Neuronal stem cell (in vitro differentiated cells): Measurements from ENCODE around the gene TAF4.

Experiments
- DNase-seq: peaks from one replicate; pipeline ENCODE4 v3.0.0-alpha.2; 2013; ENCODE audit warnings: low spot score
- H2AFZ ChIP-seq: one replicate; pipeline ENCODE4 v1.6.1; 2013; ENCODE audit warnings: mild to moderate bottlenecking, low read length, inconsistent platforms
- H2AK5ac ChIP-seq: 2 replicates; pipeline ENCODE4 v1.6.1; 2013; ENCODE audit warnings: low read depth, mild to moderate bottlenecking, inconsistent platforms, low read length, moderate library complexity, mixed read lengths
- H2BK120ac ChIP-seq: 2 replicates; pipeline ENCODE4 v1.6.1; 2013; ENCODE audit warnings: low read depth, mild to moderate bottlenecking, inconsistent platforms, low read length, moderate library complexity, mixed read lengths
- H2BK12ac ChIP-seq: one replicate; pipeline ENCODE4 v1.6.1; 2013; ENCODE audit warnings: low read length, inconsistent platforms
- H2BK15ac ChIP-seq: 2 replicates; pipeline ENCODE4 v1.6.1; 2013; ENCODE audit warnings: mild to moderate bottlenecking, low read length, inconsistent platforms, mixed read lengths
- H2BK5ac ChIP-seq: one replicate; pipeline ENCODE4 v1.6.1; 2013; ENCODE audit warnings: inconsistent platforms, mild to moderate bottlenecking, low read length, moderate library complexity
- H3K14ac ChIP-seq: one replicate; pipeline ENCODE4 v1.6.1; 2013; ENCODE audit warnings: low read length, inconsistent platforms
- H3K18ac ChIP-seq: 2 replicates; pipeline ENCODE4 v1.6.1; 2013; ENCODE audit warnings: low read length, inconsistent platforms
- H3K23ac ChIP-seq: 2 replicates; pipeline ENCODE4 v1.6.1; 2013; ENCODE audit warnings: low read depth, mild to moderate bottlenecking, mixed read lengths, low read length, inconsistent platforms; ENCODE audit not compliant: poor library complexity
- H3K27ac ChIP-seq: replicated peaks from 3 replicates; pipeline ENCODE4 v1.5.1; 2013; ENCODE audit warnings: low read length, inconsistent platforms
- H3K27me3 ChIP-seq, 3 experiments: 2 replicates each; pipeline ENCODE4 v1.6.1; 2013; ENCODE audit warnings: low read length in 3 of 3, mild to moderate bottlenecking in 2 of 3, inconsistent platforms in 1 of 3, low read depth in 1 of 3, mixed read lengths in 1 of 3, moderate library complexity in 1 of 3; ENCODE audit not compliant: control insufficient read depth in 3 of 3, insufficient read depth in 3 of 3
- H3K36me3 ChIP-seq, 2 donors: replicated peaks in 1 of 2; 2 replicates each; pipeline ENCODE4 v1.6.1; 2013; ENCODE audit warnings: low read length in 2 of 2; ENCODE audit not compliant: control insufficient read depth in 2 of 2, insufficient read depth in 2 of 2
- H3K4ac ChIP-seq: 2 replicates; pipeline ENCODE4 v1.6.1; 2013; ENCODE audit warnings: inconsistent platforms, mild to moderate bottlenecking, low read length, moderate library complexity
- H3K4me1 ChIP-seq, 2 donors: 1 replicate in 1 of 2; 2 replicates in 1 of 2; pipeline ENCODE4 v1.6.1; 2013; ENCODE audit warnings: low read length in 2 of 2, low read depth in 1 of 2; ENCODE audit not compliant: control insufficient read depth in 2 of 2, insufficient read depth in 1 of 2
- H3K4me2 ChIP-seq: one replicate; pipeline ENCODE4 v1.6.1; 2013; ENCODE audit warnings: mild to moderate bottlenecking, low read length, inconsistent platforms; ENCODE audit not compliant: insufficient read depth, poor library complexity, severe bottlenecking
- H3K4me3 ChIP-seq, 2 donors: 2 replicates each; pipeline ENCODE4 v1.5.1; 2013; ENCODE audit warnings: low read length in 2 of 2, mild to moderate bottlenecking in 2 of 2, inconsistent platforms in 1 of 2, moderate library complexity in 1 of 2
- H3K79me1 ChIP-seq: one replicate; pipeline ENCODE4 v1.6.1; 2013; ENCODE audit warnings: low read depth, mild to moderate bottlenecking, inconsistent platforms, low read length, moderate library complexity
- H3K9ac ChIP-seq: one replicate; pipeline ENCODE4 v1.6.1; 2013; ENCODE audit warnings: mild to moderate bottlenecking, low read depth, low read length, inconsistent platforms; ENCODE audit not compliant: poor library complexity
- H3K9me3 ChIP-seq, 2 donors: replicated peaks in 1 of 2; 2 replicates each; pipeline versions ENCODE3 to v1.6.1; 2013; ENCODE audit warnings: low read length in 2 of 2, mild to moderate bottlenecking in 2 of 2, inconsistent platforms in 1 of 2, low read depth in 1 of 2, mixed read lengths in 1 of 2, moderate library complexity in 1 of 2; ENCODE audit not compliant: control insufficient read depth in 2 of 2, insufficient read depth in 1 of 2
- H4K8ac ChIP-seq: one replicate; pipeline ENCODE4 v1.6.1; 2013; ENCODE audit warnings: low read depth, mild to moderate bottlenecking, inconsistent platforms, low read length, moderate library complexity
- H4K91ac ChIP-seq: one replicate; pipeline ENCODE4 v1.6.1; 2013; ENCODE audit warnings: low read length, low read depth, mild to moderate bottlenecking, inconsistent platforms; ENCODE audit not compliant: poor library complexity
- WGBS, 2 donors: extraction: QIAGEN DNeasy Blood & Tissue Kit; methylation state at CpG; one replicate each; pipeline ENCODE4 v1.1.7; 2013; ENCODE audit warnings: missing lambda C conversion rate in 2 of 2, mixed read lengths in 1 of 2; ENCODE audit not compliant: insufficient read length in 2 of 2, insufficient replicate concordance in 1 of 2; ENCODE audit errors: extremely low coverage in 2 of 2; 5-methylcytosine and 5-hydroxymethylcytosine counted together

Gene TAF4

DNA sequence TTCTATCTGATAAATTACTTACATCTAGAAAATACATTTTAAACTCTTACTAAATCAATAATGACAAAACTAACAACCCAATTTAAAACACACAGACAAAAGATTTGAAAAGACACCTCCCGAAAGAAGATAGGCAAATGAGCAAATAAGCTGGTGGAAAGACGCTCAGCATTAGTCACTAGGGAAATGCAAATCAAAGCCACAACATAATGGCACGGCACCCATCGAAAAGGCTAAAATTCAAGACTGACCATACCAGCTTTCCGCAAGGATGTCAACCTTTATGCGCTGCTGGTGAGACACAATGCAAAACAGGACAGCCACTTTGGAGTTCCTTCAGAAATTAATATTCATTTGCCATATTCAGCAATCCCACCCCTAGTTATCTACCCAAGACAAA lies 25.9 kb downstream of the TAF4 start:
- no peak overlapping the region for H2BK15ac ChIP-seq
- no peak overlapping the region for H2AFZ ChIP-seq
- no peaks in the 10 kb centered on the region for H3K27me3 ChIP-seq
- H3K14ac ChIP-seq: no peak overlapping the region
- H3K9me3 ChIP-seq: peaks cover 7 to 26% of the 10 kb centered on the region in 2 donors
- peaks cover 6 to 8% of the 10 kb centered on the region in 2 donors for H3K36me3 ChIP-seq
- no peak overlapping the region for H3K4ac ChIP-seq
- DNase-seq: no peak
- H3K4me1 ChIP-seq: no peaks in the 10 kb centered on the region
- H3K79me1 ChIP-seq: peaks cover 23% of the 10 kb centered on the region
- H2AK5ac ChIP-seq: no peak overlapping the region
- no peak overlapping the region for H3K18ac ChIP-seq
- no peak overlapping the region for H2BK5ac ChIP-seq
- no peak overlapping the region for H3K23ac ChIP-seq
- H3K4me2 ChIP-seq: no peak overlapping the region
- H4K8ac ChIP-seq: no peak overlapping the region
- H3K9ac ChIP-seq: no peak overlapping the region
- WGBS, 2 donors: no CpG with 5 or more reads among the region's 6 CpGs
- H4K91ac ChIP-seq: no peak overlapping the region
- no peak overlapping the region for H2BK120ac ChIP-seq
- no peak overlapping the region for H3K27ac ChIP-seq
- H3K4me3 ChIP-seq: no peak overlapping the region
- no peak overlapping the region for H2BK12ac ChIP-seq

DNA sequence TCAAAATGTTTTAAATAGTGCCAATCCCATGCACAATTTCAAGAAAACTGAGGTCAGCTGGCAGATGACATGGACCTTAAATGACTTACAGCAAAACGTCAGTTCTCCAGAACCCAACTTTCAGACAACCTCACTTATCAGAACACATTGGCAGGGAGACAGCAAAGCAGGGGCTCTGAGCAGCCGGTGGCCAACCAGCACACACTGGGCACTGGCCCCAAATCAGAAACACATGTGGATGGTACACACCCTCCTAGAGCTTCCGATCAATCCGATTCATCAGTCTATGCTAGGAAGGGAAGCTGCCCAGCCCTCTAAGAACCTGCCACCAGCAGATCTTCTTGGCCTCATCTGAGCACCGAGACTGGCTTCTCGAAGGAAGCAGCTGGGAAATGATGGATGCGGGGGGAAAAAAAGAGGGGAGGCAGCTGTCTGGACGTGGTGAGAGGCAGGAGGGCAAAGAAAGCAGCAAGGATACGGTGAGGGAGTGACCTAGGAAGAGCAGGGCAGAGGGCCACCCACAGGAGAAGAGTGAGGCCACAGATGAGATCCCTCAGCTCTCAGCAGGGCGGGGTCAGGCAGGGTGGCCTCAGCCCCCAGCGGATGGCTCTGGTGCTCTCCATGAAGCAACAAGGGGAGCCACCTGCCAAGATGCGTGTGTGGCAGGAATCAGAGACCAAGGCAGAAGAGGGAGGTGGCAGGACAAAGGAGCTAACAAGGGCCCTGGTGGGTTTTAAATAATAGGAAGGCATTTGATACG lies 32.9 kb downstream of the TAF4 start:
- H3K18ac ChIP-seq: peak overlapping the region; percentile 38
- no peak overlapping the region for H3K27ac ChIP-seq
- no peaks in the 10 kb centered on the region for H3K27me3 ChIP-seq
- no peak overlapping the region for H3K4me3 ChIP-seq
- no peak overlapping the region for H2BK12ac ChIP-seq
- peak overlapping the region; percentile 47 for H3K14ac ChIP-seq
- no peak overlapping the region for H4K8ac ChIP-seq
- peaks cover 20% of the 10 kb centered on the region for H3K79me1 ChIP-seq
- H2BK120ac ChIP-seq: no peak overlapping the region
- H3K4me2 ChIP-seq: peak overlapping the region; percentile 18
- H3K4me1 ChIP-seq: peaks cover 5 to 9% of the 10 kb centered on the region in 2 donors
- DNase-seq: no peak
- WGBS, 2 donors: no CpG with 5 or more reads among the region's 13 CpGs
- peak overlapping the region; percentile 44 for H3K9ac ChIP-seq
- H2BK15ac ChIP-seq: no peak overlapping the region
- H2BK5ac ChIP-seq: no peak overlapping the region
- no peak overlapping the region for H4K91ac ChIP-seq
- peak overlapping the region; percentile 74 for H2AK5ac ChIP-seq
- H2AFZ ChIP-seq: no peak overlapping the region
- peaks cover 5 to 25% of the 10 kb centered on the region in 2 donors for H3K9me3 ChIP-seq
- no peak overlapping the region for H3K23ac ChIP-seq
- peaks cover 6% of the 10 kb centered on the region in 2 donors for H3K36me3 ChIP-seq
- H3K4ac ChIP-seq: no peak overlapping the region

DNA sequence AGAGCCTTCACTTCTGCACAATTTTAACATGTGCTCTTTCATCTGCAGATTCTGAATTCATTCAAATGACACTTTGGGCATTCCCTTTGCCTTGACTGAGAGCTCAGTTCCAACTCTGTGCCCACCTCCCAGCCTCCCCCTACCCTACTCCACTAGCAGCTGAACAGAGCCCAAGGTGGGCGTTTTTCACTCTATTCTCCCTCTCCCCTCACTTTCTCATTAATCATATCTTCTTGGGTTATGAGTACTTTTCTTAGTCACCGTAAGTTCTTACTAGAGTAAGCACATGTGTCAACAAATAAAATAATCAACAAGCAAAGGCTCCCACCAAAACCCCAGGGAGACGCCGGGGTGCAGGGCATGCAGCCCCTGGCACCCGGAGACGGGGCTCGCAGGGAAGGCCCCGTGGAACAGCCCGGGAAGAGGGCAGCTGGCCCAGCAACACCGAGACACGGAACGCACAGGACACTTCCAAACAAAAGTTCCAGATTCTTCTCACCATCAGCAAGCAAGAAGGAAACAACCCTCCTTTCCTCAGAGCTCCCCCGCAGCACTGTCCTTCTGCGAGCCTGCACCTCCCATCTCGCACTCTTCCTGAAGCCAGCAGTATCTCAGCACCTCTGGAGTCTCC lies 34.1 kb downstream of the TAF4 start:
- no peak overlapping the region for H3K18ac ChIP-seq
- peaks cover 15 to 19% of the 10 kb centered on the region in 2 donors for H3K4me1 ChIP-seq
- no peak overlapping the region for H2BK12ac ChIP-seq
- H3K4me2 ChIP-seq: no peak overlapping the region
- H3K9me3 ChIP-seq: peaks cover 0 to 12% of the 10 kb centered on the region in 2 donors
- peaks cover 2 to 6% of the 10 kb centered on the region in 2 donors for H3K36me3 ChIP-seq
- H3K27me3 ChIP-seq: no peaks in the 10 kb centered on the region
- DNase-seq: no peak
- no peak overlapping the region for H2AFZ ChIP-seq
- H3K27ac ChIP-seq: no peak overlapping the region
- no peak overlapping the region for H2BK120ac ChIP-seq
- H3K4ac ChIP-seq: no peak overlapping the region
- no peak overlapping the region for H4K91ac ChIP-seq
- H2BK5ac ChIP-seq: no peak overlapping the region
- no peak overlapping the region for H3K14ac ChIP-seq
- H2AK5ac ChIP-seq: no peak overlapping the region
- no peak overlapping the region for H3K23ac ChIP-seq
- no peak overlapping the region for H2BK15ac ChIP-seq
- no peak overlapping the region for H4K8ac ChIP-seq
- no CpG with 5 or more reads among the region's 15 CpGs for WGBS, 2 donors
- no peak overlapping the region for H3K9ac ChIP-seq
- no peak overlapping the region for H3K4me3 ChIP-seq
- H3K79me1 ChIP-seq: peaks cover 17% of the 10 kb centered on the region

DNA sequence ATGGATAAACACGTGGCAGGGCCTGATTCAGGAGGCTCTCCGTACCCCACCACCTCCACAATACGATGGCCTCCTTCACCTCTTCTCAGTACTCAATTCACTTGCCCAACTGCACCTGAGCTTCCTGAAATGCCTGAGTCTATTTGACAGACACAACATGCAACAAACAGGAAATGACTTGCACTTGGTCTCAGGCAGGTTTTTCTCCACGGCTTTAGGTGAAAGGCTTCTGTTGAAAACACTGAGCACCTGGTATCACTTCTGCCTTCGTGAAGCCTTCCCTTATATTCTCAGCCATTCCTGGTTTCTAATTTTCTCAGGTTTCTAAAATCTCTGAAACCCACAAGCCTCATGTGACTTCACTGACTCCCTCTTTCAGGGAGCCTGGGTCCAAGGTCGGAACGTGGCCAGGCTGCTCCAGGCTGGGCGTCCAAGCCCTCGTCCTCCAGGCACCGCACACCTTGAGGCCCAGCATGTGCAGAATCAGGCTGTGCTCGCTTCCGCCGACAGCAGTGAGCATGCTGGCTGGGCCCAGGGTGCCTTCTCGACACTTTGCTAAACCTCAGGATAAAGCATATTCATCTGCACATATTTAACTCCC lies 34.7 kb downstream of the TAF4 start:
- no peak overlapping the region for H2AFZ ChIP-seq
- WGBS, 2 donors: no CpG with 5 or more reads among the region's 14 CpGs
- no peaks in the 10 kb centered on the region for H3K27me3 ChIP-seq
- H4K8ac ChIP-seq: no peak overlapping the region
- peaks cover 22 to 24% of the 10 kb centered on the region in 2 donors for H3K4me1 ChIP-seq
- no peak overlapping the region for H4K91ac ChIP-seq
- peaks cover 0 to 8% of the 10 kb centered on the region in 2 donors for H3K9me3 ChIP-seq
- H3K9ac ChIP-seq: no peak overlapping the region
- H3K4me3 ChIP-seq: no peak overlapping the region
- no peak overlapping the region for H3K4ac ChIP-seq
- no peak overlapping the region for H2BK15ac ChIP-seq
- H3K4me2 ChIP-seq: no peak overlapping the region
- no peak for DNase-seq
- no peak overlapping the region for H3K23ac ChIP-seq
- no peak overlapping the region for H2BK12ac ChIP-seq
- H3K79me1 ChIP-seq: peaks cover 21% of the 10 kb centered on the region
- peaks cover 0 to 6% of the 10 kb centered on the region in 2 donors for H3K36me3 ChIP-seq
- no peak overlapping the region for H2AK5ac ChIP-seq
- no peak overlapping the region for H2BK5ac ChIP-seq
- no peak overlapping the region for H3K14ac ChIP-seq
- H3K18ac ChIP-seq: no peak overlapping the region
- no peak overlapping the region for H2BK120ac ChIP-seq
- H3K27ac ChIP-seq: no peak overlapping the region
